NCI-H1048 (cell line): Measurements from ENCODE around the gene LHFPL3.
"Not testable (repeated sequence)": the region's sequence is repeated elsewhere in the genome, so short reads cannot be mapped to it uniquely, and the experiment has no call there.

ENCODE experiments used
- DNase-seq: peaks from one replicate; lab custom pipeline; 2025; lab: John Stamatoyannopoulos, UW

Gene LHFPL3

GRCh38 chr7:104595591-104595990, 267.2 kb downstream of the LHFPL3 start:
- not testable (repeated sequence) for DNase-seq

DNA sequence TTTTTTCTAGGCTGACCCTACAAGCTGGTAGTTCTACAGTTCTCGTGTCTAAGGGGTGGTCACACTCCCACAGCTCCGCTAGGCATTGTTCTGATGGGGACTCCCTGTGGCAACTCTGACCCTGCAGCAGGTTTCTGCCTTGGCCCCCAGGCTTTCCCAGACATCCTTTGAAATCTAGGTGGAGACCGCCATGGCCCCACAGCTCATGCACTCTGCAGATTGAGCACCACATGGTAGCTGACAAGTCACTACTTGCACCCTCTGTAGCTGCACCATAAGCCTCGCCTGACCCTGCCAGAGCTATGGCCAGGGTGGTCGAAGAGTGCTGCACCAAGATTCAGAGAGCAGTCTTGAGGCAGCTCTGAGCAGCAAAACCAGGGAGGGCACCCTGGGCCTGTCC, 275.6 kb downstream of the LHFPL3 start:
- DNase-seq: no peak

DNA sequence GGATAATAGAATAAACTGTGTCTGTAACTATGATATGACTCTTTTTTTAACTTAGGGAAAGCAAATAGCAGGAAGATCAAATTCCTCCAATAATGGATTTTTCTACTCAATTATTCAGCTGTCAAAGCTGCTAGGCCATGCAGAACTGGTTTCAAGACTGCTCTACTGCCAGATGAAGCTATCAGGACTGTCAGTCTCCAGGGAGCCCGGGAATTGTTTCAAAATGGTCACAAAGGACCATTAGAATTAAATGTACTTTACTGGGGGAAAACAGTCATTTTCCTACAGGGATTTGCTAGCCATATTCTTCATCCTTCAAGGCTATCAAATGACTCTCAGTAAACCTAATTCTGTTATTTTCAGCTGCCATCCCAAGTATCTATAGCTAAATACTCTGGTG, 276.3 kb downstream of the LHFPL3 start:
- no peak for DNase-seq

DNA sequence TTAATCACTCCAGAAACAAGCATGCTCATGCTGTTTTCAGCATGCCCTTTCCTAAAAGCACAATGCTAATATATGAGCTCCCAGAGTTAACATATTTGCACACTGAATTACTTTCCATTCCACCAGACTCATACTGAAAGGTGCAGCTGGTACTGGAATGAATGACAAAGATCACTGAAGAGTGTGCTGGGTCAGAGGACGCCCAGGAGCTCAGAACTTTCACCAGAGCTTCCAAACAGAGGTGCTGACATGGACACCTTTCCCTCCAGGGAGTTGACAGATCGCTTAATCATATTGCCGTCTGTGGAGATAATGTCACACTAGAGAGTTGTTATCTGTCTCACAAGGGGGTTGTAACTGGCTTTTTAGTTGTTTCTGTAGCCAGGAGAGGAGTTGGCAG, 292.9 kb downstream of the LHFPL3 start:
- no peak for DNase-seq

GRCh38 chr7:104625956-104626355, 297.6 kb downstream of the LHFPL3 start:
- no peak for DNase-seq

DNA sequence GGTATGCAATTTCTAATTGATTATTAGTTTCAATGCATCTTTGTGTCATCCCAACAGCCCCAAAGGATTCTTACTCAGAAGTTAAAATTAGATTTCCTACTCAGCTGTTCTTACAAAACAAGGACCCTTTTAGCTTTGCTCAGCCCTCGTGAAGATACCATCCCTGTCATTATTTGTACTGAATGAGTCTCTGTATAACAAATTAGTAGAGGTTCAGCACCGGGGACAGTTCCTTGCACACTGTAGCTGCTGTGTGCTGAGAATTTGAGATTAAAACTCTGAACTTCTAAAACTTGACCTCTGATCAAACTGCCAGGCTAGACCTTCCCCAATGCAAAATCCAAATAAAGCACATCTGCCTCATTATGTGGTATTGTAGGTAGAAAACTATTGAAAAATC, 299.1 kb downstream of the LHFPL3 start:
- DNase-seq: no peak

DNA sequence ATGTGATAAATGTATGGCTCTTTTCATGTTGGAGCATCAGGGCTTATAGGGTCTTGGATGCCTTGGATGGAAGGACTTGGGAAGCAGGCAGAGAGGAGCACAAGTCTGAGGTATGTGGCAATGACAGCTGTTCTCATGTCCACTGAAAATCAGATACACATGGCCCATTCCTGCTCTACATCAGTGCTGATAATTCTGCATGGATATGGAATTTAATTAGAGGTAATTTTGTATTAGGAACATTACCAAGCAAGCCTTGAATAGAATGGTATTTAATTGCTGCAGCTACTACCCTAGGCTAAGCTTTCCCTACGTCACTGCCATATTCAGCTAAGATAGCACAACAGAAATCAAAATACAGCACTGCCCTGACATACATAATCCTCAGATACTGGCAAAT, 299.6 kb downstream of the LHFPL3 start:
- DNase-seq: no peak

- no peak for DNase-seq
These were observed 301.0 kb downstream of the LHFPL3 start for GRCh38 chr7:104629408-104629807.

- no peak for DNase-seq
These were observed 312.1 kb downstream of the LHFPL3 start for GRCh38 chr7:104640506-104640905.

- DNase-seq: no peak
These were observed 314.2 kb downstream of the LHFPL3 start for GRCh38 chr7:104642560-104642959.

DNA sequence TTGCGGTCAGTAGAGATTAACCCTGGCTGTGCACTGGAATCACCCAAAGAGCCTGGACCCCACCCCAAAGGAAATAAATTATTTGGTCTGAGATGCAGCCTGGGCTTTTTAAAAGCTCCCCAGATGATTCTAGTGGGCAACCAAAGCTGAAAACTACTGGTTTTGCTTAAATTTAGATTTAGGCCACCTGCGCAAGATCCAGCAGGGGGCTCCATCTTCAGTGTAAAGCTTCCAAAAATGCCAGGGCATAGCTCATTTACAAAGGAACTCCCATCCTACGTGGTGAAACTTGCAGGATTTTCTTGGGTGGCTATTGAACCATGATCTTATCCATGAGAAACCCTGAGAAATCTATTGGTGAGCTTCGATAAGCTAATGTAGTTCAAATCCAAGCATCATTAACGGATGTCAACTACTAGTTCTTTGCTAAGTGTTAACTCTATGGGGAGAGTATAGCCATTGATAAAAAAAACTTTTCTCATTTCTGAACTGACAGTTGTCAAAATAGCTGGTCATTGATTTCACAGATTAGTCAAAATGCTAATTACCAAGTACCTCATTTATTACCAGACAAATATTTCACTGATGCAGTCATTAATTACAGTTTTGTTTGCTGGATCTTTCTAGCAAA, 315.3 kb downstream of the LHFPL3 start:
- no peak for DNase-seq

GRCh38 chr7:104650991-104651640, 322.7 kb downstream of the LHFPL3 start:
- DNase-seq: no peak

- no peak for DNase-seq
These were observed 324.0 kb downstream of the LHFPL3 start for GRCh38 chr7:104652434-104652833.

DNA sequence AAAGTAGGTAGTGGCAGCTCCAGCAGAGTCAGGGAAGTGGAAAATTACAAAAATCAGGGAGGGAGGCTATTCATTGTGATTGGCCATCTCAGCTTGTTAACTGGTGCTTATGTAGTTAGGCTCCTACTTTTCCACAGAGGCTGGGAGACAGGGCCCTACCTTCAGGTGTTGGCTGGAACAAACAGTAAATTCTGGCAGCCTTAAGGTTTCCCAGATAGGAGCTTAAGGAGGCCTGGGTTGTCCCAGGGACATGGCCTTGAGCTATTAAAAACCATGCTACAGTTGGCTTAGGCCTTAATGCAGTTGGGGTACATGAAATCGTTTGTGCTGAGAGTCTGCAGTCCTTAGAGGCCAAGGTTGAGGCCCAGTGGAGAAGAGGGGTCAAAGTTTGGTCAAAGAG, 324.5 kb downstream of the LHFPL3 start:
- DNase-seq: no peak

- no peak for DNase-seq
These were observed 325.5 kb downstream of the LHFPL3 start for GRCh38 chr7:104653825-104654401.

- DNase-seq: no peak
These were observed 327.2 kb downstream of the LHFPL3 start for GRCh38 chr7:104655592-104655991.

DNA sequence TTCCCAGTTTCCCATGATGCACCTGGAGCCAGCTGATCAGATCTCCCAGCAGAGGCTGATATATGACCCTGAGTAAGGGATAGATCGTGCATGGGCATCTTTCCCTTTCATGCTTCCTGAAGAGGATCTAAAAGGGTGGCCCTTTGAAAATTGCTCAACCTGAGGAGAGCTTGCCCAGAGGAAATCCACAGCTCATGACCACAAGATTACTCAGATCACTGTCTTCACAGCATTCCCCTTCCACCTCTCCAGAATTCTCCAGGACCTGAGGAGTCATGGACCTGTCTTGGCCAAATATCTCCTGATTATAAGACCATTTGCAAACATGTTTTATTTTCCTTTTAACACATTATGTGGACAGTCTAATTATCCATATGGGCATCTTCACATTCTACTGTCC, 328.1 kb downstream of the LHFPL3 start:
- no peak for DNase-seq

DNA sequence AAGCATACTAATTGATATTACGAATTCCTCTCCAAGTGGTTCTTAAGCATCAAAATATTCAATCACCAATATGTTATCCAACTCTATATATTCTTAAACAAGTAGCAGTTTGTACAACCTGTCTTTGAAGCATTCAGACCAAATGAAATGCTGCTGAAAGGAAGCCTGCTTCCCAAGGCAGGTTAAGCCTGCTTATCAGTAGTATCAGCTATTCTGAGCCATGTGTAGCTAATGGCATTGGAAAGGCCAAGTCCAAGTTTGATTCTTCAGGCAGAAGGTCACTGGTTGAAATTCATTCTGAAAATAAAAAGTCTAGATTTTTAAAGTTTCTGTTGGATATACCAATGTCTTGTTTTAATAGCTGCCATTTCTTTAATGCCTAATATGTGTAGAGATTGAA, 328.7 kb downstream of the LHFPL3 start:
- DNase-seq: no peak

- no peak for DNase-seq
These were observed 333.2 kb downstream of the LHFPL3 start for GRCh38 chr7:104661575-104661974.

DNA sequence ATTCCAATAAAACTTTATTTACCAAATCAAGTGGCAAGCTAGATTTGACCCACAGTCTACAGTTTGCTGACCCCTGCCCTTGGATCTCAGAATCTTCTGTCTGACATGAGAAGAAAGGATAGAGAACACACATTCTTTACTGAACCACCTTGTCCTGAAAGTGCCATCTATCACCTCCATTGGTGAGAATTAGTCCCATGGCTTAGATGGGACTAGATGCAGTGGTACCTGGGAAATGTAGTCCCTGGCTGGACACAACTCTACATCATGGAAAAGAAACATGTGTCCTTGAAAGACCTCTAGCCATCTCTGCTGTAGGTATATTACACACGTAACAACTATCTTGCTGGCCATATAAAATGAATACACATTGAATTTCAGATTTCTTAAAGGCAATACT, 336.2 kb downstream of the LHFPL3 start:
- no peak for DNase-seq

DNA sequence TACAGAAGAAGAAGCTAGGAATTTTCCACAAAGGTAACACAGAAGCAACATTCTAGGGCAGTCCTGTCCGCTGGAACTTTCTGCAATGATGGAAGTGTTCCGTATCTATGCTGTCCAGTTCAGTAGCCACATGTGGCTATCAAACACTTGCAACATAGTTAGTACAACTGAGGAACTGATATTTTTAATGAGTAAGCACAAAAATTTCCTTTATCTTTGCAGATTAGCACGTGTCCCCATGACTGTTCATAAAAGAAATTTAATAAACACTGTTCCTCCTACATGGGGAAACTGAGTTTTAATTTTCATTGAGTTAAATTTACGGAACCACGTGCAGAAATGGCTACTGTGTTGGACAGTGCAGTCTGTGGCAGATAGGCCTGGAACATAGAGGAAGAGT, 349.2 kb downstream of the LHFPL3 start:
- DNase-seq: no peak

- no peak for DNase-seq
These were observed 350.7 kb downstream of the LHFPL3 start for GRCh38 chr7:104679085-104679484.

GRCh38 chr7:104686286-104686685, 357.9 kb downstream of the LHFPL3 start:
- DNase-seq: no peak

DNA sequence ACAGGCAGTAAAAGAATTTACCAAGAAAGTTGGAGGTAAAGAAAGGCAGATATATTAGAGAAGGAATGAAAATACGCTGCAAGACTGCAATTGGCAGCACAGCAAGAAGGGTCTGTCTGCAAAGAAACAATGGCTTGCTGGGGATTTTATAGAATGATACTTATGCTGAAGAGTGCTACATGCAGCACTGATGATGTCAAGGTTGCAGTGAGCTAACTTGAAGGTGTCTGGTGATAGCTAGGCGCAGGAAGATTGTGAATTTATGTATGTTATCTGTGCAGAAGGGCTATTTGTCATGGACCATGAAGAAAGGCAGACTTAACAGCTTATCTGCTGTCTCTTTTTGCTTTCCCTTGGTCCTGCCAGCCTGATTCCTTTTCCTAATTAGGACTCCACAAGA, 366.3 kb downstream of the LHFPL3 start:
- DNase-seq: no peak
